Keratinocyte (primary cell): ENCODE data around the gene PLEKHN1.

Experiments used
- CTCF ChIP-seq, 3 experiments: IDR thresholded peaks in 1 of 3; conservative IDR thresholded peaks in 1 of 3; optimal IDR thresholded peaks in 1 of 3; 2 replicates in 2 of 3; 3 replicates in 1 of 3; pipeline versions ENCODE3 to v1.5.1; 2011; ENCODE audit warnings: low read length in 3 of 3, mild to moderate bottlenecking in 3 of 3, moderate library complexity in 2 of 3, control low read depth in 1 of 3, inconsistent platforms in 1 of 3; ENCODE audit not compliant: insufficient read depth in 2 of 3; ENCODE audit errors: extremely low read depth in 1 of 3
- EZH2 ChIP-seq: IDR thresholded peaks from one replicate; pipeline ENCODE4 v1.6.1; 2012; ENCODE audit warnings: inconsistent platforms, mild to moderate bottlenecking, low read length, moderate library complexity

- TF ChIP-seq CTCF (optimal IDR thresholded peaks at IDR 0.05 in 1 of 3, IDR thresholded peaks at IDR 0.05 in 1 of 3, conservative IDR thresholded peaks at IDR 0.05 in 1 of 3; ENCODE audit: extremely low read depth in 1 of 3, insufficient read depth in 2 of 3, low read length in 3 of 3) (no peak), EZH2 (no peak)
Observed at GRCh38 chr1:1005774-1006304, 39.6 kb downstream of the PLEKHN1 start.
